PFSK-1 (cell line): ENCODE measurements around the gene SLC12A3. TPM values are rescaled to one million over a fixed set of nuclear protein-coding genes. Genes with fewer than 3 reads are reported as not detected.

ENCODE experiments used
- FOXP2 ChIP-seq: optimal IDR thresholded peaks from 2 replicates; pipeline ENCODE3; 2011; ENCODE audit warnings: borderline replicate concordance, control low read depth, inconsistent platforms; ENCODE audit not compliant: insufficient read depth; ENCODE audit errors: extremely low read length, extremely low read depth
- POLR2AphosphoS5 ChIP-seq: IDR thresholded peaks from 2 replicates; pipeline ENCODE4 v1.6.1; 2012; ENCODE audit warnings: low read depth, mild to moderate bottlenecking, control low read depth, low read length, moderate library complexity
- REST ChIP-seq, 2 experiments: IDR thresholded peaks; 2 replicates each; pipeline versions ENCODE4 v1.6.1 to v1.8.0; 2011 to 2012; ENCODE audit warnings: low read depth in 2 of 2, low read length in 2 of 2, control low read depth in 1 of 2, inconsistent platforms in 1 of 2, mild to moderate bottlenecking in 1 of 2, moderate library complexity in 1 of 2; ENCODE audit not compliant: insufficient read depth in 1 of 2
- SIN3A ChIP-seq: IDR thresholded peaks from 2 replicates; pipeline ENCODE4 v1.6.1; 2012; ENCODE audit warnings: mild to moderate bottlenecking, low read length, moderate library complexity, borderline replicate concordance; ENCODE audit not compliant: insufficient read depth
- TAF1 ChIP-seq: IDR thresholded peaks from 2 replicates; pipeline ENCODE4 v1.6.1; 2012; ENCODE audit warnings: low read length, control low read depth, borderline replicate concordance; ENCODE audit not compliant: insufficient read depth
- polyA plus RNA-seq: library from polyadenylated mRNA; unstranded; fragments of >200 nt; gene quantifications from one replicate; pipeline ENCODE4 v1.2.1, GENCODE V29; 2012; ENCODE audit warnings: low read depth, missing spikeins; ENCODE audit not compliant: insufficient read length

Gene SLC12A3, protein sequence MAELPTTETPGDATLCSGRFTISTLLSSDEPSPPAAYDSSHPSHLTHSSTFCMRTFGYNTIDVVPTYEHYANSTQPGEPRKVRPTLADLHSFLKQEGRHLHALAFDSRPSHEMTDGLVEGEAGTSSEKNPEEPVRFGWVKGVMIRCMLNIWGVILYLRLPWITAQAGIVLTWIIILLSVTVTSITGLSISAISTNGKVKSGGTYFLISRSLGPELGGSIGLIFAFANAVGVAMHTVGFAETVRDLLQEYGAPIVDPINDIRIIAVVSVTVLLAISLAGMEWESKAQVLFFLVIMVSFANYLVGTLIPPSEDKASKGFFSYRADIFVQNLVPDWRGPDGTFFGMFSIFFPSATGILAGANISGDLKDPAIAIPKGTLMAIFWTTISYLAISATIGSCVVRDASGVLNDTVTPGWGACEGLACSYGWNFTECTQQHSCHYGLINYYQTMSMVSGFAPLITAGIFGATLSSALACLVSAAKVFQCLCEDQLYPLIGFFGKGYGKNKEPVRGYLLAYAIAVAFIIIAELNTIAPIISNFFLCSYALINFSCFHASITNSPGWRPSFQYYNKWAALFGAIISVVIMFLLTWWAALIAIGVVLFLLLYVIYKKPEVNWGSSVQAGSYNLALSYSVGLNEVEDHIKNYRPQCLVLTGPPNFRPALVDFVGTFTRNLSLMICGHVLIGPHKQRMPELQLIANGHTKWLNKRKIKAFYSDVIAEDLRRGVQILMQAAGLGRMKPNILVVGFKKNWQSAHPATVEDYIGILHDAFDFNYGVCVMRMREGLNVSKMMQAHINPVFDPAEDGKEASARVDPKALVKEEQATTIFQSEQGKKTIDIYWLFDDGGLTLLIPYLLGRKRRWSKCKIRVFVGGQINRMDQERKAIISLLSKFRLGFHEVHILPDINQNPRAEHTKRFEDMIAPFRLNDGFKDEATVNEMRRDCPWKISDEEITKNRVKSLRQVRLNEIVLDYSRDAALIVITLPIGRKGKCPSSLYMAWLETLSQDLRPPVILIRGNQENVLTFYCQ
- not detected for polyA plus RNA-seq

- no peak for TF ChIP-seq REST (IDR thresholded peaks at IDR 0.05; ENCODE audit: insufficient read depth in 1 of 2, low read depth in 2 of 2, low read length in 2 of 2)
- TF ChIP-seq TAF1, result no peak
- TF ChIP-seq FOXP2, result no peak
- TF ChIP-seq SIN3A, result no peak
- no peak for TF ChIP-seq POLR2AphosphoS5
Observed at GRCh38 chr16:56864960-56865359, at the start of gene SLC12A3. Gene SLC12A3 (plus strand): TSS chr16:56865207. CDS start chr16:56865236, 29 bp downstream.

DNA sequence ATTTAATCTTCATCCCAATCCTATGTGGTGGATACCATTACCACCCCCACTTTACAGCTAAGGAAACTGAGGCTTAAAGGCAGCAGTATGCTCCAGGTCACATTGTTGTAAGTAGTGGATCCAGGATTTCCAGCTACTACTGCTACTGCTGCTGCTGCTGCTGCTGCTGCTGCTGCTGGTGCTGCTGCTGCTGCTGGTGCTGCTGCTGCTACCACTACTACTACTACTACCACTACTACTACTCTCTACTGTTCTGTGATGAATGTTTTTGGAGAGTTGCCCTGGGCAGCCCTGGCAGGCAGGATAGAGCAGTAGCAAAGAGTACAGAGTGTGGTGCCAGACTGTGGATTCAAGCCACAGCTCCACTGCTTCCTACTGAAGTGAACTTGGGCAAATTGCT, 49.3 kb upstream of the SLC12A3 start:
- TF ChIP-seq FOXP2 (no peak), TAF1 (no peak), POLR2AphosphoS5 (no peak), REST (IDR thresholded peaks at IDR 0.05; ENCODE audit: insufficient read depth in 1 of 2, low read depth in 2 of 2, low read length in 2 of 2) (no peak), SIN3A (no peak)

DNA sequence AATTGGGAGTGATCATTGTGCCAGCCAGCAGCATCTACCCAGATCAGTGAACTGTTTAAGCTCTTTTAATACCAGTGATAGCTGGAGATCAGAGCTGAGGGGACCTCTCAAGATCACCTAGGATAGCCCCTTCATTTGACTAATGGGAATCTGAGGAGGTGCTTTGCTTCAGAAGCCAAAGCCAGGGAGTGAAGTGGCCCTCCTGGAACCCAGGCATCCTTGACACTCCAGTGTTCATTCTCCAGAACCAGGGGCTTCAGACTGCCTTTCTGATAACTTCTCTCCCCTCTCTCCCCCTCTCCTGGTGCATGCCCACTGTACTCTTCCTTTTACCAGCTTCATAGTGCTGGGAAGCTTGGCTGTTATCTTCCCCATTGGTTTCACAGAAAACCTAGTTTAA, 48.0 kb upstream of the SLC12A3 start:
- no peak for TF ChIP-seq POLR2AphosphoS5
- no peak for TF ChIP-seq SIN3A
- TF ChIP-seq FOXP2, result no peak
- no peak for TF ChIP-seq TAF1
- no peak for TF ChIP-seq REST (IDR thresholded peaks at IDR 0.05; ENCODE audit: insufficient read depth in 1 of 2, low read depth in 2 of 2, low read length in 2 of 2)

GRCh38 chr16:56817938-56818337, 47.1 kb upstream of the SLC12A3 start:
- TF ChIP-seq SIN3A (no peak), REST (IDR thresholded peaks at IDR 0.05; ENCODE audit: insufficient read depth in 1 of 2, low read depth in 2 of 2, low read length in 2 of 2) (no peak), TAF1 (no peak), FOXP2 (no peak), POLR2AphosphoS5 (no peak)
